IMR-90 (cell line): ENCODE results near the gene HPN. TPM values are rescaled to one million over a fixed set of nuclear protein-coding genes. Genes with fewer than 3 reads are reported as not detected.

ENCODE experiments used
- ATAC-seq: fragments of 200-7000 bp; cut with Tn5 transposase; 2 replicates; pipeline ENCODE4 v1.9.1; 2020; ENCODE audit warnings: low read depth, mild to moderate bottlenecking, moderate library complexity
- BruUV-seq: library from RNA; stranded (reverse); fragments of 400-500 nt; replicated peaks from 2 replicates; lab custom pipeline; 2021; lab: Mats Ljungman, UMichigan
- CTCF ChIA-PET: fragments of 300-600 bp; formaldehyde crosslinking; extraction: SDS; loops from one replicate; lab custom pipeline; 2021; ENCODE audit warnings: antibody characterized with exemption; lab: Yijun Ruan, JAX
- POLR2A ChIA-PET: fragments of 300-600 bp; sonication (Branson Sonifier 250); formaldehyde crosslinking; loops from one replicate; lab custom pipeline; 2022; ENCODE audit warnings: antibody characterized with exemption; ENCODE audit not compliant: unreplicated experiment; lab: Charles Lee
- DNase-seq: peaks from one replicate; pipeline ENCODE4 v3.0.0; 2013
- H2AFZ ChIP-seq: replicated peaks from 2 replicates; pipeline ENCODE3; 2013; ENCODE audit warnings: low read length, mild to moderate bottlenecking; ENCODE audit not compliant: poor library complexity
- H2AK5ac ChIP-seq: 2 replicates; pipeline ENCODE4 v1.6.1; 2013; ENCODE audit warnings: low read depth, low read length, inconsistent platforms
- H2AK9ac ChIP-seq: replicated peaks from 2 replicates; pipeline ENCODE3; 2013; ENCODE audit warnings: mild to moderate bottlenecking, low read depth, low read length, moderate library complexity; ENCODE audit not compliant: poor library complexity
- H2BK120ac ChIP-seq: 2 replicates; pipeline ENCODE4 v1.6.1; 2013; ENCODE audit warnings: low read depth, low read length, inconsistent platforms
- H2BK15ac ChIP-seq: 3 replicates; pipeline ENCODE4 v1.6.1; 2013; ENCODE audit warnings: low read depth, low read length, inconsistent platforms
- H2BK20ac ChIP-seq: 2 replicates; pipeline ENCODE4 v1.6.1; 2013; ENCODE audit warnings: low read depth, mild to moderate bottlenecking, inconsistent platforms, low read length, moderate library complexity
- H2BK5ac ChIP-seq: 2 replicates; pipeline ENCODE4 v1.6.1; 2013; ENCODE audit warnings: mild to moderate bottlenecking, low read depth, low read length, inconsistent platforms; ENCODE audit not compliant: poor library complexity, severe bottlenecking
- H3K14ac ChIP-seq: replicated peaks from 2 replicates; pipeline ENCODE4 v1.6.1; 2013; ENCODE audit warnings: low read depth, low read length, inconsistent platforms
- H3K18ac ChIP-seq: 2 replicates; pipeline ENCODE4 v1.6.1; 2013; ENCODE audit warnings: low read depth, low read length, control low read depth
- H3K23ac ChIP-seq: 2 replicates; pipeline ENCODE4 v1.6.1; 2013; ENCODE audit warnings: low read depth, low read length, inconsistent platforms
- H3K27ac ChIP-seq: 2 replicates; pipeline ENCODE4 v1.5.1; 2013; ENCODE audit warnings: mild to moderate bottlenecking, control low read depth, low read length; ENCODE audit not compliant: insufficient read depth
- H3K27me3 ChIP-seq: 2 replicates; pipeline ENCODE4 v1.6.1; 2013; ENCODE audit warnings: low read length; ENCODE audit not compliant: control insufficient read depth, insufficient read depth
- H3K36me3 ChIP-seq: 2 replicates; pipeline ENCODE4 v1.6.1; 2013; ENCODE audit warnings: low read length, mixed read lengths; ENCODE audit not compliant: control insufficient read depth, insufficient read depth
- H3K4ac ChIP-seq: 2 replicates; pipeline ENCODE4 v1.6.1; 2013; ENCODE audit warnings: low read depth, low read length, inconsistent platforms
- H3K4me1 ChIP-seq: 2 replicates; pipeline ENCODE4 v1.6.1; 2013; ENCODE audit warnings: low read length, mixed read lengths; ENCODE audit not compliant: control insufficient read depth, insufficient read depth
- H3K4me2 ChIP-seq: 2 replicates; pipeline ENCODE4 v1.6.1; 2013; ENCODE audit warnings: low read depth, mild to moderate bottlenecking, control low read depth, low read length, moderate library complexity
- H3K4me3 ChIP-seq: 2 replicates; pipeline ENCODE4 v1.5.1; 2013; ENCODE audit warnings: low read depth, mild to moderate bottlenecking, control low read depth, low read length, moderate library complexity; ENCODE audit not compliant: insufficient read depth
- H3K56ac ChIP-seq: 2 replicates; pipeline ENCODE4 v1.6.1; 2013; ENCODE audit warnings: low read length, inconsistent platforms; ENCODE audit not compliant: insufficient read depth; ENCODE audit errors: extremely low read depth
- H3K79me1 ChIP-seq, 2 experiments: 2 replicates each; pipeline ENCODE4 v1.6.1; 2013; ENCODE audit warnings: low read length in 2 of 2, inconsistent platforms in 1 of 2, low read depth in 1 of 2
- H3K9ac ChIP-seq: 2 replicates; pipeline ENCODE4 v1.6.1; 2013; ENCODE audit warnings: low read depth, low read length, control low read depth
- H3K9me1 ChIP-seq: 2 replicates; pipeline ENCODE4 v1.6.1; 2013; ENCODE audit warnings: low read length, inconsistent platforms; ENCODE audit not compliant: insufficient read depth
- H3K9me3 ChIP-seq: 2 replicates; pipeline ENCODE4 v1.6.1; 2013; ENCODE audit warnings: low read length; ENCODE audit not compliant: control insufficient read depth, insufficient read depth
- H4K20me1 ChIP-seq: 2 replicates; pipeline ENCODE4 v1.6.1; 2013; ENCODE audit warnings: low read length, inconsistent platforms; ENCODE audit not compliant: insufficient read depth
- H4K5ac ChIP-seq: 2 replicates; pipeline ENCODE4 v1.6.1; 2013; ENCODE audit warnings: mild to moderate bottlenecking, low read depth, low read length, control low read depth
- H4K8ac ChIP-seq, 2 experiments: 2 replicates each; pipeline ENCODE4 v1.6.1; 2013; ENCODE audit warnings: low read depth in 2 of 2, low read length in 2 of 2, control low read depth in 1 of 2, inconsistent platforms in 1 of 2
- H4K91ac ChIP-seq: 2 replicates; pipeline ENCODE4 v1.6.1; 2013; ENCODE audit warnings: low read depth, low read length, inconsistent platforms; ENCODE audit not compliant: insufficient read depth
- BHLHE40 ChIP-seq: fragments of 150-350 bp; IDR thresholded peaks from 2 replicates; pipeline ENCODE4 v1.6.1; 2016; ENCODE audit warnings: mild to moderate bottlenecking, low read depth, low read length
- FOS ChIP-seq: fragments of 150-350 bp; IDR thresholded peaks from 2 replicates; pipeline ENCODE4 v1.6.1; 2016; ENCODE audit warnings: low read depth, low read length
- MXI1 ChIP-seq: IDR thresholded peaks from 2 replicates; pipeline ENCODE4 v1.6.1; 2012; ENCODE audit warnings: low read depth, mild to moderate bottlenecking, low read length, moderate library complexity, borderline replicate concordance
- NFE2L2 ChIP-seq: fragments of 150-350 bp; IDR thresholded peaks from 2 replicates; pipeline ENCODE4 v1.6.1; 2016; ENCODE audit warnings: low read depth, mild to moderate bottlenecking, low read length
- RAD21 ChIP-seq: IDR thresholded peaks from 2 replicates; pipeline ENCODE4 v1.6.1; 2012; ENCODE audit warnings: low read length, improper control_type of control experiment
- RCOR1 ChIP-seq: IDR thresholded peaks from 2 replicates; pipeline ENCODE4 v1.6.1; 2012; ENCODE audit warnings: mild to moderate bottlenecking, low read length, improper control_type of control experiment; ENCODE audit not compliant: insufficient replicate concordance
- SMC3 ChIP-seq: fragments of 150-350 bp; IDR thresholded peaks from 2 replicates; pipeline ENCODE4 v1.6.1; 2016; ENCODE audit warnings: low read depth, mild to moderate bottlenecking, antibody characterized with exemption, low read length, moderate library complexity
- WGBS, 2 experiments: methylation state at CpG; one replicate each; pipeline versions ENCODE4 v1.1.5 to v1.1.7; 2013; ENCODE audit warnings: missing lambda C conversion rate in 2 of 2; ENCODE audit not compliant: insufficient read length in 1 of 2; ENCODE audit errors: extremely low coverage in 2 of 2; 5-methylcytosine and 5-hydroxymethylcytosine counted together
- dilution Hi-C: fragments of 300-500 bp; cut with HindIII; formaldehyde crosslinking; loops from one replicate; pipeline ENCODE4 v1.14.3; 2018; ENCODE audit warnings: low sequenced_read_pairs; ENCODE audit not compliant: unreplicated experiment
- in situ Hi-C: fragments of 300-500 bp; cut with MboI; formaldehyde crosslinking; loops from 3 replicates; pipeline ENCODE4 v1.14.3; 2019; ENCODE audit warnings: low sequenced_read_pairs, inconsistent platforms, mixed read lengths
- intact Hi-C: fragments of 100-400 bp; cut with micrococcal nuclease; formaldehyde crosslinking; loops from 2 replicates; pipeline ENCODE4 v1.10.0; 2022
- polyA plus RNA-seq, 3 experiments: library from polyadenylated mRNA; depleted of rRNA; stranded (reverse); fragments of >200 nt; gene quantifications; 2 replicates each; pipeline ENCODE4 v1.2.3, GENCODE V29; 2012; ENCODE audit warnings: low replicate concordance in 1 of 3
- total RNA-seq: library from RNA; depleted of rRNA; stranded (reverse); fragments of >200 nt; gene quantifications from 2 replicates; pipeline ENCODE4 v1.2.3, GENCODE V29; 2012
- TF ChIP-seq, protein P1 (sequence below): fragments of 150-350 bp; IDR thresholded peaks from 2 replicates; pipeline ENCODE4 v1.6.1; 2017; ENCODE audit warnings: mild to moderate bottlenecking, antibody characterized with exemption, low read length, low read depth
- TF ChIP-seq, protein P2 (sequence below): fragments of 150-350 bp; IDR thresholded peaks from 2 replicates; pipeline ENCODE4 v1.6.1; 2016; ENCODE audit warnings: low read depth, mild to moderate bottlenecking, low read length, moderate library complexity, borderline replicate concordance
- TF ChIP-seq, protein P3 (sequence below): conservative IDR thresholded peaks from 2 replicates; pipeline ENCODE4 v1.5.1; 2012; ENCODE audit warnings: mild to moderate bottlenecking, low read depth, low read length, improper control_type of control experiment

Gene HPN
- total and polyA plus RNA-seq, 2 of the 4 experiments (the other 2 are of a cell fraction): not detected

DNA sequence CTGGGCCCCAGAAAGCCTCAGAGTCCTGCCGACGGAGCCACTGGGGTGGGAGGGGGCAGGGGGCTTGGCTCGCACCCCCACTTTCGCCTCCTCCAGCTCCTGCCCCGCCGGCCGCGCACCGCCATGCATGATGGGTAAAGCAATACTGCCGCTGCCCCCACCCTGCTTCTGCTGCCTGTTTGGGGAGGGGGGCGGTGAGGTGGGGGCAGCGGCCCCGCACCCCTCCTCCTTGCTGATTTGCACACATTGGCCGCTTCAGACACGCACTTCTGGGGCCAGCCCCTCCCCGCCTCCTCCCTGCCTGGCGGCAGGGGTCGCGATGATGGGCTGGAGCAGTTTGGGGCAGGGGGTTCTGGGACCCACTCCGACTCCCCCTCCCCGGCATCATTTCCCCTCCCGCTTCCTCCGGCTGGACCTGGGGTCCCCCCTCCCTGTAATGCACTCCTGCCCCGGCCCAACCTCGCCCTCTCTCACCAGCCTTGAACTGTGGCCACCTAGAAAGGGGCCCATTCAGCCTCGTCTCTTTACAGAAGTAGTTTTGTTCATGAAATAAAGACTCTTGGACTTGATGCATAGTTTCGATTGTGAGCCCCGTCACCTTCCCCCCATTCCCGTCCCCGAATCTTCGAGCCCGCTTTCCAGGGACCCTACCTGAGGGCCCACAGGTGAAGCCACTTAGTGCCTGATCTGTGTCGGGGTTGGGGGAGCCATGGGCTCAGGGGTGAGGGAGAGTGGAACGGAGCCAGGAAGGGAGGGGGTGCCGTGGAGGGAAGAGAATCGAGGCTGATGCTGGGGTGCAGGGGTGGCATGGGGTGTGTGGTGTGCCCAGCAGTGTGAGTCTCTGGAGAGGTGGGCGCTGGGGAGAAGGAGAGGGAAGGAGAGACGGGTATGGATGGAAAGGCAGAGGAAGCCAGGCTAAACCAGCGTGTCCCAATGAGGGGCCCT, 1.4 kb upstream of the HPN start (continued):
- no peak for TF ChIP-seq BHLHE40

DNA sequence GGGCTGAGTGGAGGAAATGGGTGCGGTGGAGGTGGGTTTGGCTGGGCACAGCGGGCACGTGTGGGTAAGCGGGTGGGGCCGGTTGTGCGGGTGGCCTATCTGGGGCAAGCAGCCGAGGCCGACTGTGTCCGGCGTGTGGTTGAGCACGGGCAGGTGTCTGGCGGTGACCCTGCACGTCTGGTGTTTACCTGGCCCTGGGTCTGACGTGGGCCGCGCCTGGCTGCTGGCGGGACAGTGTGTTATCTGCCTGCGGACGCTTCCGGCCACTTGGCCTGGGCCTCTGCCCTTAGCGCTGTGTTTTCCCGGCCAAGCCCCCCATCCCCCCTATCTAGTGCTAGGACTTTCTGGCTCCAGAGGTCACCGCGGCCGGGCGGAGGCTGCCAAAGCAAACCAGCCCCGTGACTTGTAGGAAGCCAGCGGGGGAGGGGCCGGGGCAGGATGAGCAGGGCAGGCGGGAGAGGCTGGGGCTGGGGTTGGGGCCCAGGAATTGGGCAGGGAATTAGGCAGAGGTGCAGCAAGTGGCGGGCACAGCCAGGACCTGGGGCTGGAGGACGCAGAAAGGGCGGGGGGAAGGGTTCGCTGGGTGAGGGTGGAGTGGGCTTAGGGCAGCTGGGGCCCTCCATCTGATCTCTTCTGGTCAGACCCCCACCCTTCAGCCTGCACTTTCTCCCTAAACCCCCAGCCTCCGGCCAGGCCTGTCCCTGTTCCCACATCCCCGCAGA, 534 bp upstream of the HPN start:
- Histone ChIP-seq H4K91ac (no peak overlapping the region), H2BK15ac (no peak overlapping the region), H3K9me3 (no peaks in the 10 kb centered on the region), H3K27me3 (peaks cover 7% of the 10 kb centered on the region; the same call in 1 of the 2 replicates), H3K14ac (no peak overlapping the region), H3K9me1 (no peaks in the 10 kb centered on the region), H3K56ac (no peak overlapping the region), H3K79me1 (no peaks in the 10 kb centered on the region), H2AK5ac (no peak overlapping the region; the same call in 1 of the 2 replicates), H3K36me3 (no peaks in the 10 kb centered on the region), H4K8ac (no peak overlapping the region), H3K4me3 (no peak overlapping the region), H2BK5ac (no peak overlapping the region), H4K5ac (no peak overlapping the region), H3K18ac (no peak overlapping the region), H2BK20ac (no peak overlapping the region), H3K4me1 (peaks cover 5% of the 10 kb centered on the region; the same call in 1 of the 2 replicates), H3K23ac (no peak overlapping the region), H2AK9ac (no peak overlapping the region), H2AFZ (peak overlapping the region; percentile 34), H3K27ac (no peak overlapping the region), H3K4ac (no peak overlapping the region), H3K9ac (no peak overlapping the region), H2BK120ac (no peak overlapping the region), H4K20me1 (no peaks in the 10 kb centered on the region), H3K4me2 (no peak overlapping the region; the same call in 1 of the 2 replicates)
- BruUV-seq: no TSS peak
- dilution Hi-C loops (no loop called here), in situ Hi-C loops (no loop called here), intact Hi-C loops (no loop called here)
- POLR2A ChIA-PET: no interaction called here
- no peak for DNase-seq
- CTCF ChIA-PET: no interaction called here
- WGBS, 2 experiments: 37% methylated on average over 10 of the region's 36 CpGs; no CpG with 5 or more reads in 1 of the 2 experiments
- ATAC-seq: peak; percentile 22; the same call in 1 of the 2 replicates
- TF ChIP-seq FOS (no peak), RAD21 (no peak), RCOR1 (no peak), SMC3 (no peak), MXI1 (no peak), NFE2L2 (no peak)
- TF ChIP-seq, protein P1, sequence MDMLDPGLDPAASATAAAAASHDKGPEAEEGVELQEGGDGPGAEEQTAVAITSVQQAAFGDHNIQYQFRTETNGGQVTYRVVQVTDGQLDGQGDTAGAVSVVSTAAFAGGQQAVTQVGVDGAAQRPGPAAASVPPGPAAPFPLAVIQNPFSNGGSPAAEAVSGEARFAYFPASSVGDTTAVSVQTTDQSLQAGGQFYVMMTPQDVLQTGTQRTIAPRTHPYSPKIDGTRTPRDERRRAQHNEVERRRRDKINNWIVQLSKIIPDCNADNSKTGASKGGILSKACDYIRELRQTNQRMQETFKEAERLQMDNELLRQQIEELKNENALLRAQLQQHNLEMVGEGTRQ: no peak
- TF ChIP-seq, protein P2, sequence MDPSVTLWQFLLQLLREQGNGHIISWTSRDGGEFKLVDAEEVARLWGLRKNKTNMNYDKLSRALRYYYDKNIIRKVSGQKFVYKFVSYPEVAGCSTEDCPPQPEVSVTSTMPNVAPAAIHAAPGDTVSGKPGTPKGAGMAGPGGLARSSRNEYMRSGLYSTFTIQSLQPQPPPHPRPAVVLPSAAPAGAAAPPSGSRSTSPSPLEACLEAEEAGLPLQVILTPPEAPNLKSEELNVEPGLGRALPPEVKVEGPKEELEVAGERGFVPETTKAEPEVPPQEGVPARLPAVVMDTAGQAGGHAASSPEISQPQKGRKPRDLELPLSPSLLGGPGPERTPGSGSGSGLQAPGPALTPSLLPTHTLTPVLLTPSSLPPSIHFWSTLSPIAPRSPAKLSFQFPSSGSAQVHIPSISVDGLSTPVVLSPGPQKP: no peak
- TF ChIP-seq, protein P3, sequence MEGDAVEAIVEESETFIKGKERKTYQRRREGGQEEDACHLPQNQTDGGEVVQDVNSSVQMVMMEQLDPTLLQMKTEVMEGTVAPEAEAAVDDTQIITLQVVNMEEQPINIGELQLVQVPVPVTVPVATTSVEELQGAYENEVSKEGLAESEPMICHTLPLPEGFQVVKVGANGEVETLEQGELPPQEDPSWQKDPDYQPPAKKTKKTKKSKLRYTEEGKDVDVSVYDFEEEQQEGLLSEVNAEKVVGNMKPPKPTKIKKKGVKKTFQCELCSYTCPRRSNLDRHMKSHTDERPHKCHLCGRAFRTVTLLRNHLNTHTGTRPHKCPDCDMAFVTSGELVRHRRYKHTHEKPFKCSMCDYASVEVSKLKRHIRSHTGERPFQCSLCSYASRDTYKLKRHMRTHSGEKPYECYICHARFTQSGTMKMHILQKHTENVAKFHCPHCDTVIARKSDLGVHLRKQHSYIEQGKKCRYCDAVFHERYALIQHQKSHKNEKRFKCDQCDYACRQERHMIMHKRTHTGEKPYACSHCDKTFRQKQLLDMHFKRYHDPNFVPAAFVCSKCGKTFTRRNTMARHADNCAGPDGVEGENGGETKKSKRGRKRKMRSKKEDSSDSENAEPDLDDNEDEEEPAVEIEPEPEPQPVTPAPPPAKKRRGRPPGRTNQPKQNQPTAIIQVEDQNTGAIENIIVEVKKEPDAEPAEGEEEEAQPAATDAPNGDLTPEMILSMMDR: no peak
